Measurements from ENCODE around the gene EPN2. TPM values are rescaled to one million over a fixed set of nuclear protein-coding genes. Genes with fewer than 3 reads are reported as not detected.

EPN2 gene
- total and polyA plus RNA-seq, 10 of the 15 experiments (the other 5 are each of a cell fraction or from before 2014, with no cell fraction given) = 0.26 to 8.4 (median 4.7) TPM

- TF ChIP-seq BCLAF1 (IDR thresholded peaks at IDR 0.05) = no peak
- TF ChIP-seq STAT3 (IDR thresholded peaks at IDR 0.05; ENCODE audit: low read depth, low read length) = no peak
- TF ChIP-seq E2F8 (IDR thresholded peaks at IDR 0.05; ENCODE audit: low read depth, partially characterized antibody) = peak; percentile 75
- TF ChIP-seq TCF12 (IDR thresholded peaks at IDR 0.05; ENCODE audit: low read depth, low read length) = no peak; the same call in 1 of the 2 replicates
- peak; percentile 82 for TF ChIP-seq YY1 (IDR thresholded peaks at IDR 0.05; ENCODE audit: low read depth, low read length)
- 0 out of 2 replicates have a peak, but pooled peaks have one; percentile 19 for TF ChIP-seq ZNF207 (IDR thresholded peaks at IDR 0.05; ENCODE audit: borderline replicate concordance)
Measured at GRCh38 chr17:19377602-19378415, 140.6 kb downstream of the EPN2 start (continued).

All from GM12878 (cell line).